Astrocyte of the cerebellum (primary cell): Measurements from ENCODE around the gene CD101.

Experiments
- DNase-seq: peaks from one replicate; pipeline ENCODE4 v3.0.0-alpha.2; 2011; ENCODE audit warnings: low read depth
- H3K4me3 ChIP-seq: 2 replicates; pipeline ENCODE4 v1.5.1; 2011; ENCODE audit warnings: mild to moderate bottlenecking, low read depth, low read length, moderate library complexity
- in situ Hi-C: cut with HindIII; loops from 2 replicates; pipeline ENCODE4 v1.10.0; 2017; ENCODE audit warnings: low sequenced_read_pairs
- TF ChIP-seq, protein P1 (sequence below): IDR thresholded peaks from 2 replicates; pipeline ENCODE4 v1.5.1; 2012; ENCODE audit warnings: low read length, low read depth, moderate library complexity, mild to moderate bottlenecking; ENCODE audit errors: missing control alignments

The CD101 gene

DNA sequence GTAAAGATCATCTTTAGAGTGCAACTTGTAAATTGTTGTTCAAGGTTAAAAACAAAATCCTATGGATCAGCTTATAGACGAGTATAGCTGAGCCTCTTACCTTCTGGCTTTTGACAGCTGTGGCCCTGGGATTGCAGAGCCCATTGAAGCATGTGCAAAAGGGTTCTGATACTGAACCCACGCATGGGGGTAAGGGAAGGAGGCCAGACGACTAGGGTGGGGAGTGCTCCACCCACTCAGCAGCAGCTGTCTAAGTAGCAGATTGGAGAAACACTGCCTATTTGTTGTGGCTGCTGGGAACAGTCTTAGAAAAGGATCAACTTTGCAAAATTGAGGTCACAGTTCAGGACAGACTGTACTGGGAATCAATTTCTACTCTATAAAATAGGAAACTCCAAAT, 16.1 kb downstream of the CD101 start:
- DNase-seq: no peak
- in situ Hi-C loops: no loop called here
- no peak overlapping the region for H3K4me3 ChIP-seq
- TF ChIP-seq, protein P1, sequence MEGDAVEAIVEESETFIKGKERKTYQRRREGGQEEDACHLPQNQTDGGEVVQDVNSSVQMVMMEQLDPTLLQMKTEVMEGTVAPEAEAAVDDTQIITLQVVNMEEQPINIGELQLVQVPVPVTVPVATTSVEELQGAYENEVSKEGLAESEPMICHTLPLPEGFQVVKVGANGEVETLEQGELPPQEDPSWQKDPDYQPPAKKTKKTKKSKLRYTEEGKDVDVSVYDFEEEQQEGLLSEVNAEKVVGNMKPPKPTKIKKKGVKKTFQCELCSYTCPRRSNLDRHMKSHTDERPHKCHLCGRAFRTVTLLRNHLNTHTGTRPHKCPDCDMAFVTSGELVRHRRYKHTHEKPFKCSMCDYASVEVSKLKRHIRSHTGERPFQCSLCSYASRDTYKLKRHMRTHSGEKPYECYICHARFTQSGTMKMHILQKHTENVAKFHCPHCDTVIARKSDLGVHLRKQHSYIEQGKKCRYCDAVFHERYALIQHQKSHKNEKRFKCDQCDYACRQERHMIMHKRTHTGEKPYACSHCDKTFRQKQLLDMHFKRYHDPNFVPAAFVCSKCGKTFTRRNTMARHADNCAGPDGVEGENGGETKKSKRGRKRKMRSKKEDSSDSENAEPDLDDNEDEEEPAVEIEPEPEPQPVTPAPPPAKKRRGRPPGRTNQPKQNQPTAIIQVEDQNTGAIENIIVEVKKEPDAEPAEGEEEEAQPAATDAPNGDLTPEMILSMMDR: no peak

DNA sequence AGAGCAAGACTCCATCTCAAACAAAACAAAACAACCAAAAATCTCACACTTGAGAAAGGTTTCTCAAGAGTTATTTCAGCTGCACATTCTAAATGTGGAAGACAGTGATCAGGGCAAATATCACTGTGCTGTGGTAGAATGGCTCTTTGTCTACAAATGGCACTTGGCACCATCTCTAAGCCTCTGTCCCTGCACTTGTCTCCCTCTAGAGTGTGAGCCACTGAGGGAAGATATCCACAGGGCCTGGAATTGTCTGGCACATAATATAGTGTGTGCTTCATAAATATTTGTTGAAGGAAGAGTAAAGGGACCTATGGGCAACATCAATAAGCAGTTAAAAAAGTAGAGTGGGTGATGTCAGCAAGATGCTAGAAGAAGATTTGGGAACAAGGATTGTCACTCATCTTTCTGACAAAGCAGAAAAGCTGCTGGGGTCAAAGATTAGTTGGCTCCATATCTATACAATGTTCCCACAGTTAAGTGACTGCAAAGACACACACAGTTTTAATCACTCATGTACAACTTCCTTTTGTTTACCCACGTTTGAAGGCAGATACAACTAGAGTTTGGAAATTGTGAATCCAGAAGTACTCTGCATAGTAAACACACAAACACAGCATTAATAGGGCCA, 19.1 kb downstream of the CD101 start:
- DNase-seq: no peak
- TF ChIP-seq, protein P1: no peak
- in situ Hi-C loops: no loop called here
- H3K4me3 ChIP-seq: no peak overlapping the region

DNA sequence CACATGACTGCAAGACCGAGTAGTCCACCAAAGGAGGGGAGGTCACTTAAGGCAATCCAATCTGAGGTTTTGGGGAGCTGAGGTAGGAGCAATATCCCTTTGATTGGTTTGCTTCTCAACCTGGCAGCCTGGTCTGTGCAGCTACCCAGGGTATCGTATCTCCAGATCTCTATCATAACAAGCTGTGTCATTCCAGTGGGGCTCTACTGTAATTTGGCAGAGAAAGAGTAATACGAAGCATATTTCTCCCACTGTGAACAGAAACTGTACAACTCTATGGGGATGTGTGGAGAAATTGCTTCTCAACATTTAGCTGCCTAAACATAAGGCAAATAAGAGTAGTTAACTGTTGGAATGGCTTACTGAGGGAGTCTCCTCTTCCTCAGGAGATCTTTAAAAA, 20.6 kb downstream of the CD101 start:
- no peak for DNase-seq
- TF ChIP-seq, protein P1: no peak
- no peak overlapping the region for H3K4me3 ChIP-seq
- in situ Hi-C loops: no loop called here

DNA sequence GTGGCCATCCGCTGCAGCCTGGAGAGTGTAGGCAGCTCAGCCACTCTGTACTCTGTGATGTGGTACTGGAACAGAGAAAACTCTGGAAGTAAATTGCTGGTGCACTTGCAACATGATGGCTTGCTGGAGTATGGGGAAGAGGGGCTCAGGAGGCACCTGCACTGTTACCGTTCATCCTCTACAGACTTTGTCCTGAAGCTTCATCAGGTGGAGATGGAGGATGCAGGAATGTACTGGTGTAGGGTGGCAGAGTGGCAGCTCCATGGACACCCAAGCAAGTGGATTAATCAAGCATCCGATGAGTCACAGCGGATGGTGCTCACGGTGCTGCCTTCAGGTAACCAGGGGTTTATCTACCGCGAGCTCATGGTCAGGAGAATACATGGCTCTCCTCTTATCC, 24.0 kb downstream of the CD101 start:
- DNase-seq: no peak
- no peak overlapping the region for H3K4me3 ChIP-seq
- TF ChIP-seq, protein P1: no peak
- in situ Hi-C loops: no loop called here

DNA sequence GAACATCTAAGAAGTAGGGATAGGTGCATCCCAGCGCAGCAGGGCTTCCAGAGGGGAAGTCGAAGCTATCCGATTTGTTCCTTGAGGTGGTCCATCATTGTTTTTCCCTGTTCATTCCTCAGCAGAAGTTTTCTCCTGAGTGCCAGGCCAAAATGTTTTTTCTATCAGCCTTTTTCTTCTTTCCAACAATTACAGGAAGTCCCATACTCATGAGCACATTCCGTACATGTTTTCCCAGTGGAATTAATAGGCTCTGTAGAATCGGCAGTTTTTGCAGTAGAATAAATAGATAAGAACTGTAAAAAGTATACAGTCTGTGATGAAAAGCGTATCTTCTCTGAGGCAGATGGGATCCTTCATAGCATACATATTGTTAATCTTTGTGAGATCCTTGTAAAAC, 24.8 kb downstream of the CD101 start:
- no peak for DNase-seq
- TF ChIP-seq, protein P1: no peak
- H3K4me3 ChIP-seq: no peak overlapping the region
- in situ Hi-C loops: no loop called here

DNA sequence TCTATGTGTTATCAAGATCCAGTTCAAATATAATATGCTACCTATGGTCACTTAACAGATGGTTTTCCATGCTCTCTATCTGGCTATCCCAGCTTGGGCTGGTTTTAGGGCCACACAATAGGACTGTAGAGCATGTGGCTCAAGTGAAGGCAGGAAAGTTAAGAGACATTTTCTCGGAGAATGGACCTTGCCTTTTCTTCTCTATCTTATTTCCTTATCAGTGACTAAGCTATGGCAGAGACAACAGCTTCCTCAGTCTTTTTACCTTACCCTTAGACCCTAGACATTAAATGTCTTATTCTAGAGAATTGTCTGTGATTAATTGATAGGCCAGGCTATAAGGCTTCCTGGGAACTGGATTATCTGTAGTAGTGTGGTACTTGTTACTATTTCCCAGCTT, 28.1 kb downstream of the CD101 start:
- no peak overlapping the region for H3K4me3 ChIP-seq
- DNase-seq: no peak
- TF ChIP-seq, protein P1: no peak
- in situ Hi-C loops: no loop called here
